GM19463 (cell line): ENCODE results near the gene DAZ3.
"Not testable (repeated sequence)": the region's sequence is repeated elsewhere in the genome, so short reads cannot be mapped to it uniquely, and the experiment has no call there.

Source experiments
- ATAC-seq: cut with Tn5 transposase; IDR thresholded peaks from one replicate; pipeline ENCODE4 v1.9.1; 2021; ENCODE audit warnings: mild to moderate bottlenecking, moderate library complexity; ENCODE audit not compliant: unreplicated experiment

Gene DAZ3, protein sequence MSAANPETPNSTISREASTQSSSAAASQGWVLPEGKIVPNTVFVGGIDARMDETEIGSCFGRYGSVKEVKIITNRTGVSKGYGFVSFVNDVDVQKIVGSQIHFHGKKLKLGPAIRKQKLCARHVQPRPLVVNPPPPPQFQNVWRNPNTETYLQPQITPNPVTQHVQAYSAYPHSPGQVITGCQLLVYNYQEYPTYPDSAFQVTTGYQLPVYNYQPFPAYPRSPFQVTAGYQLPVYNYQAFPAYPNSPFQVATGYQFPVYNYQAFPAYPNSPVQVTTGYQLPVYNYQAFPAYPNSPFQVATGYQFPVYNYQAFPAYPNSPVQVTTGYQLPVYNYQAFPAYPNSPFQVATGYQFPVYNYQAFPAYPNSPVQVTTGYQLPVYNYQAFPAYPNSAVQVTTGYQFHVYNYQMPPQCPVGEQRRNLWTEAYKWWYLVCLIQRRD

DNA sequence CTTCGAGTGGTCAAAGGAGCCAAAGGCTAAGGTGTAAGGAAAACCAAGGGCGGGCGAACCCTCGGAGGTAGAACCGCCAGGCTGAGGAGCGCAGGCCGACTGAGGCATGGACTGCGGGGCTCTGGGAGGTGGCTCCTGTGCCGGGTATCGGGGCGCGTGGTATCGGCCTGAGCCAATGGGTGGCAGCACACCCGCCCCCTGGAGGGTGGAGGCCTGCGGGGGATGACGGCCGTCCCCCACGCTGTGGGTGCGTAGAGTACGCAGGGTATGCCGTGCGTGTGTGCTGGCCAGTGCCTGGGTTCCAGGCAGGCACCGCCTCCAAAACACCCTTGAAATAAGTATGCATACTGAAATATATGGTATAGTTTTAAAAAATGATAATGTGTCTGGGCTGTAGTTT is at the start of gene DAZ3:
DAZ3 (minus strand) TSS at position 101 of the 400 bp plus-strand sequence. CDS start 208 bp downstream, outside the sequence.
- ATAC-seq: not testable (repeated sequence)

GRCh38 chrY:24833619-24834018 is 20.4 kb upstream of the DAZ3 start, which contains the start of gene DAZ4:
Gene DAZ4 (plus strand): TSS chrY:24833919. CDS start chrY:24834127, 208 bp downstream.
- not testable (repeated sequence) for ATAC-seq

- not testable (repeated sequence) for ATAC-seq
Observed at GRCh38 chrY:24825069-24825468, 11.9 kb upstream of the DAZ3 start.

GRCh38 chrY:24824184-24824879 is 11.1 kb upstream of the DAZ3 start:
- not testable (repeated sequence) for ATAC-seq

DNA sequence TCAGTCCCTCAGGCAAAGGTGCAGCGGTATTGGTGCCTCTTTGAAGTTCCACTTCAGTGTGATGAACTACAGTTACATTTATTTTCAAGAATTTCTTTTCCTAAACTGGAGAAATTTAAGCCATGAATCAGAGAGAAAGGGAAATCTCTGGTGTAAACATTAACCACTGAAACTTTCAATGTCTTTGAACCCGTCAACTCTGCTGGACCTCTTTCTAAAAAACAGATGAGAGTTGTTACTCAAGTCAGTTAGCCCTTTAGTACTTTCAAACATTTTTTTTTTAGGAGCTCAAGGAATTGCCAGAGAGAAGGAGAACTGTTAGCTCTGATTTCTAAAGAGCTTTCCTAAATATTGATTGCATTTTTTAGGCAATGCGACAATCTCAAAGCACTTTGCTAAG is 8.6 kb upstream of the DAZ3 start:
- not testable (repeated sequence) for ATAC-seq
